HG02588 (cell line): ENCODE measurements around the gene PPT2.

Experiments used
- ATAC-seq: cut with Tn5 transposase; IDR thresholded peaks from one replicate; pipeline ENCODE4 v1.9.1; 2021; ENCODE audit warnings: mild to moderate bottlenecking, moderate library complexity; ENCODE audit not compliant: unreplicated experiment

The PPT2 gene

DNA sequence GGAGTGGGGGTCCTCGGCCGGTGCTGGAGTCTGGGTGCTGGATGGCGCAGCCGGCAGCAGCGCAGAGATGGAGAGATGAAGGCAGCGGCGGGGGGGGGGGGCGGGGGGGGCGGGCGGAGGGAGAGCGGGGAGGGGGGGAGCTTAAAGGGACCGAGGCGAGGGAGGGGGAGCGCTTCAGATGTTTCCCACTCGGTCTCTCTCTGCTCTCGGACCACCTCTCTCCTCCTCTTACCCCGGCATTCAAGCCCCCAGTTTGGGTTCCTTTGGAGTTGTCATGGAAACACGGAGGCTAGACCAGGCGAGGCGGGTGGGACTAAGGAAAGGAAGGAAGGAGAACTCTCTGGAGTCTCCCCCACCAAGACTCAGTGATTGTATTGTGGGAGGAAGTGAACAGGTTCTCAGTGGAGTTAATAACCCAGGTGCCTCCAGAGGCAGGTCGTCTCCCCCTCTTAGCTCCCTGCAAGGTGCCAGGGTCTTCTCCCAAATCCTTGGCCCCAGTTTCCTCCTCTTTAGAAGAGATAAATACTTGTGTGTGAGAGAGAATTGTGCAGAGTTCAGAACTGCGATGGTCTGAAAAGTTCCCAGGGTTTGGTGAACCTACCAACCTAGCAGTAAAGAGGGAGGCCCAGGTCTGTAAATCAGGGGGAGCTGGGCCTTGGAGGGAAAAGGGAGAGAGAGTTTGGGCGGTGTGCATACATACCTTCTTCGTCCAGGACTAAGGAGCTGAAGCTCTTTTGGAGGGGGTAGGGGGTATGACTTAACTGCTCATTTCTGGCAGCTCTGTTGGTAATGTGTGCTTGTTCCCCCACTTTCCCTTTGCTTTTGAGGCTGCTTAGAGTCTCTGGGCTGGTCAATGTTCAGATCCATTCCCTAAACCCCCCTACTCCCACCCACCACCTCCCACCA, 1.8 kb upstream of the PPT2 start, which contains the start of gene PRRT1:
TSS of gene PRRT1 (minus strand) at position 77 of the 906 bp plus-strand sequence. CDS start 112 bp downstream, outside the sequence.
- no peak for ATAC-seq

DNA sequence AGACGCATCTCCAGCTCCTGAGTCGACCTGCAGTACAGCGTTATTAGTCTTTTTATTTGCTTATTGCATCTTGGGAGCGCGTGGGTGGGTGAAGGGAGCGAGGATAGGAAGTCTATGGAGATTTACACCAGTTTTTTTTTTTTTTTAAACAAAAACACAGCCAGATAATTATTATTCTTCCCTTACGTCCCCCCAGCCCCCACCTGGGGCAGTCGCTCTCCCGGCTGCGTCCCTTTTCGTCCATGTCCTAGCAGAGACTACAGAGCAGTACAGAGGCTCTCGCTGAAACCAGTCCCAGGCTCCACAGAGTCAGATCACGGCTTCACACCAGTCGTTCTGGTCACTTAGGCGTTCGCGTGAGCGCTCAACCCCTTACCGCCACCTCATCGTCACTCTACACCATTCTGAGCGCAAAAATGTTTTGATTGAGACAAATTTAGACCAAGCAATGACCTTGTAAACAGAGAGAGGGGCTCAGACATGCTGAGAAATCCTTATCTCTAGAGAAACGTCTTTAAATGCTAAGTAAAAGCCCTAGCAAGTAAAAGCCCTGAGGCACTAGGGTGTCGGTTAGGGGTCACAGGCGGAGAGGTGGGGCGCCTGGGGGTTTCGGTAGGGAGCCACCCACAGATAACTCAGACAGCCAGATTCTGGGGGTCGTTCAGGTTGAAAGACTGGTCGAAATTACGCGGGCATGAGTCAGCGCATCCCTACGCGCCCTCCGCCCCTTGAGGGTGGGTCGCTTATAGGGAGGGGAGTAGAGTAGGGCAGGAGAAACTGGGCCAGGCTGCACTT, 975 bp upstream of the PPT2 start:
- no peak for ATAC-seq

DNA sequence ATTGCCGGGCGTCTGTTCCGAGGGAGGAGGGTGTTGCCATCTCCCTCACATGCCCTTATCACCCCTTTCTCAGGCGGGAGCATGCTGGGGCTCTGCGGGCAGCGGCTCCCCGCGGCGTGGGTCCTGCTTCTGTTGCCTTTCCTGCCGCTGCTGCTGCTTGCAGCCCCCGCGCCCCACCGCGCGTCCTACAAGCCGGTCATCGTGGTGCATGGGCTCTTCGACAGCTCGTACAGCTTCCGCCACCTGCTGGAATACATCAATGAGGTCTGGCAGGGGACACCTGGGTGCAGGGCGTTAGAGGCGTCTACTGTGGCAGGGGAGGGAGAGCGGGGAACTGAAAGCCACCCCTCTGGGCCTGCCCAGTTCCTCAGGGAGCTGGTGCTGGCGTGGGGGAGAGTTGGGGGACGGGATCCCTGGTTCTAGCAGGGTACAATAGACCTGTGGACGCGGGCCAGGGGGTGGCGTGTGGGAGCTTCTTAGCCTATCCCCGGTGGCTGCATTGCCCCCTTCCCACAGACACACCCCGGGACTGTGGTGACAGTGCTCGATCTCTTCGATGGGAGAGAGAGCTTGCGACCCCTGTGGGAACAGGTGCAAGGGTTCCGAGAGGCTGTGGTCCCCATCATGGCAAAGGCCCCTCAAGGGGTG, 697 bp downstream of the PPT2 start:
- no peak for ATAC-seq

DNA sequence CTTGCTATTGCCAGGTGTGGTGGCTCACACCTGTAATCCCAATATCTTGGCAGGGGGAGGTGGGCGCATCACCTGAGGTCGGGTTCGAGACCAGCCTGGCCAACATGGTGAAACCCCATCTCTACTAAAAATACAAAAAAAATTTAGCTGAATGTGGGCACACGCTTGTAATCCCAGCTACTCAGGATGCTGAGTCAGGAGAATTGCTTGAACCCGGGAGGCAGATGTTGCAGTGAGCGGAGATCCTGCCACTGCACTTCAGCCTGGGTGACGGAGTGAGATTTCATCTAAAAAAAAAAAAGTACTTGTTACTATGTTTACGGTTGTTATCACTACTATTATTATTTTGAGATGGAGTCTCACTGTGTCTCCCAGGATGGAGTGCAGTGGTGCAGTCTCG, 3.0 kb downstream of the PPT2 start:
- no peak for ATAC-seq

DNA sequence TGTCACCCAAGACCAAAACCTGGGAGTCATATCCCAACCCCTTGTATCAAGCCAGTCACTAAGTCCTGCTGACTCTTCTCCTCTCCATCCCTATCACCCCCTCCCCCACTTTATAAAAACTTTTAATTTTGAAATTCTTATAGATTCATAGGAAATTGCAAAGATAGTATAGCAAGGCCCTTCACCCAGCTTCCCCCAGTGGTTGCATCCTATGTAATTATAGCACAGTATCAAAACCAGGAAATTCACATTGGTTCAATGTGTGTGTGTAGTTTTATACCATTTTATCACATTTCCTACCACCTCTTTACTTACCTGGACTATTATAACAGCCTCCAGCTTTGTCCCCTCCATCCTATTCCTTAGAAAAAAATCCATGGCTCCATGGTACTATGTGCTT, 4.1 kb downstream of the PPT2 start:
- ATAC-seq, result no peak

DNA sequence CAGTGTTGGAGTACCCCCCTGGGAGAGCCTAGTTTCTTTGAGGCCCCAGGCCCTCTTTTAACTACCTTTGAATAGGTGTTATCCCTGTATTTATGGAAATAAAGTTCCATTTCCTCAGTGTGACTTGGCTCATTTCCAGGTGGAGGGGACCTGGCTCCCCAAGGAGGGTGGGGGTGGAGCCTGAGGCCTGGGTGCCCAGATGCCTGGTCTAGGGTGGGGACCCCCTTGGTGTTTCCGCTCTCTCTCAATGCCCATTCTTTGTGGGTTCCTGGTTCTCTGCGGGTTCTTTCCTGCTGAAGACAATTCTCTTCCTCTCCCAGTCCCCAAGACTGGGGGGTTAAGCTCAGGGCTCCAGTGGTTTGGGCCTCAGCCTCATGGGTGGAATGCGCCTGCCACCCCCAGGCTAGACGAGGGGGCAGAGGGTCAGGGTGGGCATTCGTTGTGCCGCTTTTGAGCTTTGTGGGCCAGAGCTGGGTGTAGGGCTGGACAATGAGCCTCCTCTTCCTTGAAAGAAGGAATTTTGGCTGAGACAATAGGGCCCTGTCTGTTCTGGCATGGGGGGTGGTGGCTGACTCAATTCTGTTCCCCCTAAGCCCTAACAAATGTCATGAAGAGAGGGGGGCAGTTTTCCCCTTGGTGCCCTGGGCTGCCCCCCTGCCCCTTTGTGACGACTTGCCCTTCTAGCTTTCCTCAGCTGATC, 9.8 kb downstream of the PPT2 start:
- no peak for ATAC-seq

DNA sequence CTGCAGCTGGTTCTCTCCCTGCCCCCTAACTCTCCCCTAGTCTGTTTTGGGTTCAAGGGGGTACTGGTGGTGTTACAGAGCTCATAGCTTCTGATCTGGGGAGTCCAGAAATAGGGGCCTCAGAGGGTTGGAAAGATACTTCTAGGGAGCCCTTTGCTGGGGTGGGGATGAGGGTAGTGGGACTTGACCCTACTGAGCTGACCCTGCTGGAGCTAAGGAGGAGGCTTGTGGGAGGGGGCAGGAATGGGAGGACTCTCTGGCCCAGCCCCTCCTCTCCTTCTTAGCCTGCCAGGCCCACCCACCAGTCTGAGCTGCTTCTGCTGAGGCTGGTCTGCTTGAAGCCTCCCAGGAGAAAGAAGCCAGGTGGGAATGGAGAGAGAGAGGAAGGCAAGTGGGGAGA, 10.4 kb downstream of the PPT2 start, which contains the start of gene EGFL8:
TSS of gene EGFL8 (plus strand) at position 301 of the 400 bp plus-strand sequence. CDS start 1,571 bp downstream, outside the sequence.
- ATAC-seq, result no peak

DNA sequence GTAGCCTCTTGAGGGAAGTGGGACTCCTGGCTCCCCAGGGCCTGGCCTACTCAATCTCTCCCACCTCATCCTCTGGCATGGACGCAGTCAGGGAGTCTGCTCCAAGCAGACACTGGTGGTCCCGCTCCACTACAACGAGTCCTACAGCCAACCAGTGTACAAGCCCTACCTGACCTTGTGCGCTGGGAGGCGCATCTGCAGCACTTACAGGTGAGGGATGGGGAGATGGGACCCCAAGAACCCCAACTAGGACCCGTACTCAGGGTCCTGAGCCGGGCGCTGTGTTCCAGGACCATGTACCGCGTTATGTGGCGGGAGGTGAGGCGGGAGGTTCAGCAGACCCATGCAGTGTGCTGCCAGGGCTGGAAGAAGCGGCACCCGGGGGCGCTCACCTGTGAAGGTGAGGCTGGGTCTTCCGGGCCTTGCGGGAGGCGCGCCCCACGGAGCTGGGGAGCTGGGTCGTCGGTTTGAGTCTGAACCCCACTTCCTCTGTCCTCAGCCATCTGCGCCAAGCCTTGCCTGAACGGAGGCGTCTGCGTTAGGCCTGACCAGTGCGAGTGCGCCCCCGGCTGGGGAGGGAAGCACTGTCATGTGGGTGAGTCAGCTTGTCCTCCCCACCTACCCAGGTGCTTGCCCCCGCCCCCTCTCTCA, 12.6 kb downstream of the PPT2 start:
- no peak for ATAC-seq

DNA sequence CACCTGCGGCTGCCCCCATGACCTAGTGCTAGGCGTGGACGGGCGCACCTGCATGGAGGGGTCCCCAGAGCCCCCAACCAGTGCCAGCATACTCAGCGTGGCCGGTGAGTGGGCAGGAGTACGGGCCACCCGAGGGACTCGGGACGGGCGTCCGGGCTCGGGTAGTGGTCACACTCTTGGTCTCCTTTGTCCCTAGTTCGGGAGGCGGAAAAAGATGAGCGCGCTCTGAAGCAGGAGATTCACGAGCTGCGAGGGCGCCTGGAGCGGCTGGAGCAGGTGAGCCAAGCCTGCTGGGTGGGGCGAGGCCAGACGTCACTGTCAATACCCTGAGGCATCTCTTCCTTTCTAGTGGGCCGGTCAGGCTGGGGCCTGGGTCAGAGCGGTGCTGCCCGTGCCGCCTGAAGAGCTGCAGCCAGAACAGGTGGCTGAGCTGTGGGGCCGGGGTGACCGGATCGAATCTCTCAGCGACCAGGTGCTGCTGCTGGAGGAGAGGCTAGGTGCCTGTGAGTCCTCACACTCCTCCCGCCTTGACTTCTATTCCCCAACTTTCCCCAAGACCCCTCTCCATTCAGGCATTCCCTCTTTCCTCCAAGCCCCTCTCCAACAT, 13.3 kb downstream of the PPT2 start:
- ATAC-seq, result no peak

DNA sequence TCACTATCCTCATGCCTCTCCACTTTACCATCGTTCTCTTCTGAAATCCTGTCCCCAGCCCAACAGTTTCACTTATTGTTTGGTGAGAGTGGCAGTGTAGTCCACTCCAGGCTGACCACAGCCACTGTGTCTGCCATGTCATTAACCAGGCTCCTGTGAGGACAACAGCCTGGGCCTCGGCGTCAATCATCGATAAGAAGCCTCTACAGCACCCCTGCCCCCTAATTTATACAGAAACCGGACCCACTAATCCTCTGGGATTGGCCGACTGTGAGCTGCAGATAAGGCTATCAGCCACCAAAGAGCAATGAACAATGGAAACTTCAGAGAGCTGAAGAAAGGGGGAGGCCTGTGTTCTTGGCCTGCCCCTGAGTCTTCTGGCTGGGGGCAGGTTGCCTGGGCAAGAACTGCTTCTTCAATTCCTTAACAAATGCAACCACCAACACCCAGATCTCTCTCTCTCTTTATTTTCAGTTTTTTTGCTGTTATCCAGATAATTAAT, 13.9 kb downstream of the PPT2 start:
- no peak for ATAC-seq

DNA sequence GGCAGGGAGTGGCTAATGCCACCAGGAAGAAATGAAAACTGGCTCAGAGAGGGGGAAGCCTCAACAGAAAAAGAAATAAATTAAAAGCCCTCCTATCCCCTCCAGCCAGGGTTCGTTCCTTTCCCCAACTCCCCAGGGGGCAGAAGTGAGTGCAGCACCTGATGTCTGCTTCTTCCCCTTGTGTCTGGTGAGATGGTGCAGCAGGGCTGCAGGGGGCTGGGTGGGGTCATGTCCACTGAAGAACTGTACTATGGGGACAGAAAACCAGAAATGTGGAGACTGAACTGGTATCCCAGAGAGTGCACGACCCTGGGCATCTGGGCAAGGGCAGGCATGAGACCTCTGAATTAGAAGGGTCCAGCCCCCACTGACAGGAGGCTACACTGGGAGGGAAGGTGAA, 14.4 kb downstream of the PPT2 start:
- ATAC-seq, result no peak

DNA sequence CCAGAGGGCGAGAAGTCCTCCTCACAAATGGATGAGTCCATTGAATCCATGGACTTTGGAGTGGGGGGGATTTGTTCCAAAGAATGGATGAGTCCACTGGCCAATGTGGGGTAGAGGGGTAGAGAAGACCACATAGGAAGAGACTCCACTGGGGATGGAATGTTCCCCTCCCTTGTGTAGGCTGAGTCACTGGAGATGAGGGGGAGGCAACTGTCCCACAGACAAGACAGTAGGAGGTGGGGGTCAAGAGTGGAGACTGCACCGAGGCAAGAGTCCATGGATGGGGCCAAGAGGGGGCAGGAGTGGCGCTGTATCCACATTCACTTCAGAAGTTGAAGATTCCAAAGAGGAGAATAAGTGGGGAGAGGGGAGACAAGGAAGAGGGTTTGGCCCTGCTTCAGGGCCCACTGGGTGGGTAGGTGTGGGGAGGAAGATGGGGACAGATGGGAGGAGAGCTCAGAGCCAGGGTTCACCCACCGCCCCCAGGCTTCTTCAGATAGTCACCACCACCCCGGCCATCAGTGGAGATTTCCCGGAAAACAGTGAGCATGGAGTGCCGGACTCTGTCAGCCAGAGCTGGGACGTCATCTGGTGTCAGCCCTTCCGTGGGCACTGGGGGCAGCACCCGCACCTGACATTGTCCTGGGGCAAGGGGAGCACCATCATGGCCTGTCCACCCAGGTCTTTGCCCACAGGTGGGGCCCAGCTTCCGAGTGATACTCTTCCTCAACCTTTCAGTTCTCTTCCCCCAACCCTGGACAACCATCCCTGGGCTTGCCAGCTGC, 15.1 kb downstream of the PPT2 start:
- no peak for ATAC-seq

DNA sequence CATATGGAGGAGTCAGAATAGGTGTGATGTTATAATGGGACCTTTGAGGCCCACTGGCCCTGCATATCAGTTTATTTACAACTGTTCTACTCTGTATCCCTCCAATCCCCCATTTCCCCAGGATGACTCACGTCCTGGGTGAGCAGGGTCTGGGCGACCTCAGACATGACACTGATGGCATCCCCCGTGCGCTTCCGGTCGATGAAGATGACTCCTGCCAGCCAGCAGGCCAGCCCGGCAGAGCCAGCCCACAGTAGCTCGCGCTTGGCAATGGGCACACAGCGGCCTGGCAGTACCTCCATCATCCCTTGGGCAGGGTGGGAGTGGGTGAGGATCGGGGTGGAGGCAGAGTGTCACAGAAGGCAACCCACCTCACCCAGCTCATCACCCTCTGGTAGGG, 16.4 kb downstream of the PPT2 start:
- ATAC-seq, result no peak

DNA sequence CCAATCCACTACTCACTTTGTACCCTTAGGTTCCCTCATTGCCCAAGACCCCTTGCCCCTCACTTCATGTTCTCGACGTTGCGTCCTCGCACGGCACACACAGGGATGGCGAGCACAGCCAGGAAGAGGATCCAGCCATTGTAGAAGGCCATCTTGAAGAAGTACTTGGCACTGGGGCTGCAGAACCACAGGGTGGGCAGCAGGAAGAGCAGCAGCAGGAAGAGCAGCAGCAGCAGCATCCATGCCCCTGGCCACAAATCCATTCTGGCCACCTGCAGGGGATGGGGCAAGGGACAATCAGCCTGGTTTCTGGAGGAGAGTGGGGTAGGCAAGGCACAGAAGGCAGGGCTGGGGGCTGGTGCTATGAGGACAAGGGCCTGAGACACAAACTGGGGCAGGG, 17.3 kb downstream of the PPT2 start:
- no peak for ATAC-seq

DNA sequence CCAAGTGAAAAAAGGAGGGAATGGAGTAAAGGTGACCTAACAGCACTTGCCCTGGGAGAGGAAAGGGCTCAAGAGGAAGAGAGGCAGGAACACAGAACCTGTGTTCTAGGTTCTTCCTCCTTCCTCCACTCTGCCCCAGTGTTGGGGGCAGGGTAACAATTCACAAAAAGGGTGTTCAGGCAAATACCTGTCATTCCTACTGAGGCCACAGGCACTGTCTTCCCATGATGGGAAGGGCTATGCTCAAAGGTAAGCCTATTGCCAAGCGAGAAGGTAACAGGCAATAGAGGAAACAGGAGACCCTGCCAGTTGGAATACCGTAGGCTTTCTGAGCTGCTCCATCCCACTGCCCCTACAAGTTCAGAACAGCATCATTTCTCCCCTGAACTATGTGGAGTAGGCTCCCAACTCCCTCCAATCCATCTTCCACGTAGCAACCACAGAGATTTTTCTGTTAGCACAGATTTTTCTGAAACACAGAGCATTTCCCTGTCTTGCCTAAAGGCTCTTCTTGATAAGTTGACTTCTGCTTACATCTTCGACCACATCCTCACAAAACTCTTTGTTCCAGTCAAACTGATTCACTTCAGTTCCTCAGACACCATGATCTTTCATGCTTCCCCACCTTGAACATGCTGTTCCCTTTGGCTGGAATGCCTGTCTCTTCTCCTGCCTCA, 19.2 kb downstream of the PPT2 start:
- no peak for ATAC-seq

DNA sequence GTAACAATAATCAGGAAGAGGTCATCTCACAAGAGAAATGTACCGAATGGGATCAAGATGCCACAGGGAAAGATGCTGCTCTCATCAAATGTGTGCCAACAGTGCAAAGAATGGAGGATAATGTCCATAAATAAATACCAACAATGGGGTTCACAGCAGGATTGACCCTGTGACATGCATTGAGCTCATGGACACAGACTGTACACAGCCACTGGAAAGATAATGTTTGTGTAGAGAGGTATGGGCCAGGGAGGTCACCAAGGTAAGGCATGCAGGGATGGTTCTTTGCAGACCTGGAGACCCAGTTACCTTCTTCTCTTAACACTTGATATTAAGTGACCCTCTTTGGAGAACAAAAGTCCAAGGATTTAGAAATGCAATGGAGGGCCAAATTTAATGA, 20.5 kb downstream of the PPT2 start:
- no peak for ATAC-seq

DNA sequence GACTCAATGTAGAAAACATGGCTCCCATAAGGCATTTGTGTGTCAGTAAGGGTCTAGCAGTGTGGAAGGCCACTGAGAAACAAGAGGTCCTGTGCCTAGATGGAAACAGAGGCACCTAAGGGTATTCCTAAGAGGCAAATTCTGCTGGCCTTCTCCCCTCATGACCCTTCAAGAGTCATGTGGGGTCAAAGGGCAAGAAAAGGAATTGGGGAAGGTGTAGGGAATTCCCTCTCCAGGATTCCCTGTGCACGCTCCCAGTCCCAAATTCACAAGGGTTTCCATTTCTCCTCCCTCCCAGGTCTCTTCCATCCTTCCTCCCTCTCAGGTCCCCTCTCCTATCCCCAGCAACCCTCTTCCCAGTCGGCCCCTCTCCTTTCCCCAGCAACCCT, 21.4 kb downstream of the PPT2 start:
- no peak for ATAC-seq

DNA sequence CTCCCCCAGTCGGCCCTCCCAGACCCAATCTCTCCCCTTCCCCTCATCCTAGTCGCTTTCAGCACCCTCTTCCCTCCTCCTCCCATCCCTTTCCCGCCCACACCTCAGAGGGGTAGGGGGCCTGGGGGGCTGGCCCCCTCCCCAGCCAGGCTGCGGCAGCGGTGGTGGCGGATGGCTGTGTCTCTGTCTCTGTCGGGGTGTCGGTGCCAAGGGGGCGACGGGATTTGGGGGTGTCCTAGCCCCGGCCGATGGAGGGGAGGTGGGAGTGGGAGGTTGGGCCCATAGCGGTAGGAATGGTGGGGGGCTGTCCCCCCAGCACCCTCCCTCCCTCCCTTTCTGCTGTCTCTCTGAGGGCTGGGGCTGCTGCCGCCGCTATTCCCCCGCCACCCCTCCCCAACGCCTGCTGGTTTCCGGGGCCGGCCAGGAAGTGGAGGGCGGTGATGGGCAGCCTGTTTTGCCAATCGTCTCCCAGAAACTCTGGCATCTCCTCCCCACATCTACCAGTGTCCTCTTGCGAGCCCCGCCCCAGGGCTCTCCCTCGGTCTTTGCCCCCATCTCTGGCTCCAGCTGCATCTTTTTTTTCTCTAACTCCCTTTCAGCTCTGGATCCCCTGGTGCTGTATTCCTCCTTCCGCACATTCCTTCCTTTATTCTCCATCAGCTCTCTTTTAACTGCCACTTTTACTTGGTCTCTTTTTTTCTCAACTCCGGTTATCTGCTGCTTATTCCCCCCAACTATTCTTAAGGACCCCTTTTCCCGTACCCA, 22.0 kb downstream of the PPT2 start, which contains the start of gene AGPAT1:
TSS of gene AGPAT1 (minus strand) at position 374 of the 765 bp plus-strand sequence. CDS start 4,588 bp downstream, outside the sequence.
- ATAC-seq, result peak; percentile 34
